Right lobe of liver (tissue), 6 donors: Measurements from ENCODE around the gene REM2. TPM values are rescaled to one million over a fixed set of nuclear protein-coding genes. Genes with fewer than 3 reads are reported as not detected.
"Not testable (repeated sequence)": the region's sequence is repeated elsewhere in the genome, so short reads cannot be mapped to it uniquely, and the experiment has no call there.

Source experiments
- ATAC-seq, 4 donors: fragments of 200-7000 bp; cut with Tn5 transposase; one replicate each; pipeline ENCODE4 v1.9.1; 2020; ENCODE audit warnings: mild to moderate bottlenecking in 4 of 4, moderate library complexity in 4 of 4
- DNase-seq, 3 donors: peaks; one replicate each; pipeline ENCODE4 v3.0.0-alpha.2; 2020
- H3K27ac ChIP-seq, 3 donors: fragments of 200-600 bp; one replicate each; pipeline ENCODE4 v1.8.0; 2022
- H3K27me3 ChIP-seq, 2 donors: fragments of 200-600 bp; one replicate each; pipeline ENCODE4 v1.8.0; 2022
- H3K36me3 ChIP-seq, 4 donors: fragments of 200-600 bp; sonication (generic) in 1 of 4; one replicate each; pipeline versions ENCODE4 v1.5.1 to v1.8.0; 2017 to 2022; ENCODE audit warnings: control low read depth in 1 of 4
- H3K4me1 ChIP-seq, 4 donors: fragments of 200-600 bp; sonication (generic) in 1 of 4; one replicate each; pipeline versions ENCODE4 v1.5.1 to v1.8.0; 2017 to 2022; ENCODE audit warnings: control low read depth in 1 of 4
- H3K4me3 ChIP-seq, 3 donors: fragments of 200-600 bp; one replicate each; pipeline ENCODE4 v1.8.0; 2022
- H3K9me3 ChIP-seq, 4 donors: fragments of 200-600 bp; sonication (generic) in 1 of 4; one replicate each; pipeline versions ENCODE4 v1.5.1 to v1.8.0; 2017 to 2022; ENCODE audit warnings: control low read depth in 1 of 4
- POLR2A ChIP-seq: fragments of 450-650 bp; IDR thresholded peaks from one replicate; pipeline ENCODE4 v1.6.1; 2017; ENCODE audit warnings: antibody characterized with exemption, mild to moderate bottlenecking
- WGBS: methylation state at CpG from one replicate; pipeline ENCODE4 v1.1.6; 2018; ENCODE audit warnings: low coverage, low lambda C conversion rate; ENCODE audit not compliant: insufficient coverage; ENCODE audit errors: missing lambda C conversion rate; 5-methylcytosine and 5-hydroxymethylcytosine counted together
- intact Hi-C, 2 donors: fragments of 100-400 bp; cut with DNase I; formaldehyde crosslinking; loops; one replicate each; pipeline versions ENCODE4 v1.11.2 to v1.14.1; 2022
- total RNA-seq, 6 experiments: library from RNA; depleted of rRNA in 2 of 6; stranded (reverse); fragments of >200 nt in 2 of 6; fragmentation: NEBNext Ultra II Directional in 3 of 6; extraction: Animal tissue kit (Norgen Biotek cat#: 25700) in 3 of 6; gene quantifications; one replicate each; pipeline versions ENCODE4 v1.1.0 to v1.2.4, GENCODE V29; 2016 to 2023
- TF ChIP-seq, protein P1 (sequence below), 4 donors: fragments of 200-600 bp in 3 of 4; fragments of 450-650 bp in 1 of 4; IDR thresholded peaks; one replicate each; pipeline versions ENCODE4 v1.5.1 to v1.8.0; 2016 to 2022; ENCODE audit warnings: antibody characterized with exemption in 4 of 4, mild to moderate bottlenecking in 2 of 4
- donor health status: DM: no; HTN: yes; CAD: no.
- donor health status: DM: no; HTN: no; CAD: no.
- donor health status: DM: no; HTN: no; CAD: no.
- donor health status: DM: no; HTN: yes; CAD: no.
- donor health status: DM: no; HTN: yes; CAD: no.

Gene REM2
- total RNA-seq, 6 experiments from 2014 or later, result 0.10 to 0.12 TPM; not detected in 4

DNA sequence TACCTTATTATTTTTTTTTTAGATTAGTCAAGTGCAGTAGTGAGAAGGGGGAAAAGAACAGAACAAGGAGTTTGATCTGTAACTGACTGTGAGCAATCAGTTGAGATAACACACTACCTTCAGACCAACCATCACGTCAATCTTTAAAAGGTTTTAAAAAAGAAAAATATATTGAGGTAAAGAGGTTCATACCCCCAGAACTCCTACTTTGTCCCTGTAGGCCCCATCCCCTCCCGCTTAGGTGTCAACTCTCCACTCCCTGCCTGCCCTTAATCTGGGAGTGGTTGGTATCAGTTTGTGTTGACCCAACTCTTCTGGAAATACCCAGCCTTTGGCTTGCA lies 30.5 kb upstream of the REM2 start:
- ATAC-seq (no peak), DNase-seq (no peak)
- Histone ChIP-seq H3K9me3 (no peaks in the 10 kb centered on the region), H3K36me3 (no peaks in the 10 kb centered on the region), H3K4me1 (no peaks in the 10 kb centered on the region), H3K27me3 (no peaks in the 10 kb centered on the region), H3K4me3 (no peak overlapping the region), H3K27ac (peak overlapping the region; percentile 63 to 74 (median 72))
- TF ChIP-seq, protein P1, sequence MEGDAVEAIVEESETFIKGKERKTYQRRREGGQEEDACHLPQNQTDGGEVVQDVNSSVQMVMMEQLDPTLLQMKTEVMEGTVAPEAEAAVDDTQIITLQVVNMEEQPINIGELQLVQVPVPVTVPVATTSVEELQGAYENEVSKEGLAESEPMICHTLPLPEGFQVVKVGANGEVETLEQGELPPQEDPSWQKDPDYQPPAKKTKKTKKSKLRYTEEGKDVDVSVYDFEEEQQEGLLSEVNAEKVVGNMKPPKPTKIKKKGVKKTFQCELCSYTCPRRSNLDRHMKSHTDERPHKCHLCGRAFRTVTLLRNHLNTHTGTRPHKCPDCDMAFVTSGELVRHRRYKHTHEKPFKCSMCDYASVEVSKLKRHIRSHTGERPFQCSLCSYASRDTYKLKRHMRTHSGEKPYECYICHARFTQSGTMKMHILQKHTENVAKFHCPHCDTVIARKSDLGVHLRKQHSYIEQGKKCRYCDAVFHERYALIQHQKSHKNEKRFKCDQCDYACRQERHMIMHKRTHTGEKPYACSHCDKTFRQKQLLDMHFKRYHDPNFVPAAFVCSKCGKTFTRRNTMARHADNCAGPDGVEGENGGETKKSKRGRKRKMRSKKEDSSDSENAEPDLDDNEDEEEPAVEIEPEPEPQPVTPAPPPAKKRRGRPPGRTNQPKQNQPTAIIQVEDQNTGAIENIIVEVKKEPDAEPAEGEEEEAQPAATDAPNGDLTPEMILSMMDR (IDR thresholded peaks at IDR 0.05), result no peak
- WGBS, result 35% methylated on average over 2 of the region's 2 CpGs
- intact Hi-C loops, result no loop called here

DNA sequence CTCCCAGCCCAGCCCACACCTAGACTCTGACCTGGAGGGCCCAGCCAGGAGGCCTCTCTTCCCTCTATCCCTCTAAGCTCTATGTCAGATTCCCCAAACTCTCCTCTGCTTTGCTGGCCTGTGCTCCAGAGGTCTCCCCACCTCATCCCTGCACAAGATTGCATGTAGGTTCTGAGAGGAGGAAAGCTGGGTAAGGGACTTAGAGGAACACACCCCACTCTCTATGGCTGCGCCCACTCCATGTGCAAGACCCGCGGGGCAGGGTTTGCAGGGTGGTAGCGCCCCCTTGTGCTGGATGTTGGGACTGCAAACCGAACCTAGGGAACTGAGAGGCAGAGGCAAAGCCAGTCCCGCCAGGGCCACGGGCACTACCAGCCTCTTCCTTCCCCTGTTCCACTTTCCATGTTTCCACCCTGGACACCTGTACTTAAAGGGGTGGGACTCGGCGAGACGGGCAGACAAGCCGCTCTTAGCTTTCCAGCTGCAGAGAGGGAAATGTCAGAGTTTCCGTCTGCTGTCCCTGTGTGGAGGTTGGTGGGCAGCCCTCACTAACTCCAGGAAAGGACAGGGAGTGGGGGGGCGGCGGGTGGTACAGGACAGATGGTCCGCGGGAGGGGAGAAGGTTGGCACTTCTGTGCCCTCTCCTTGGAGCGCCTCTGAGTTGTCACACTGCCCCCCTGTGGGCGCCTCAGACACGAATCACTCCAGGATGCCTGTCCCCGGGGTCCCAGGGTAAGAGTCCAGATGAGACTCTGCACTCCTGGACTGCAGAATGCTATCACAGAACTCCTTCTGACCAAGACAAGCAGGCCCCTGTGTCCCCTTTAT lies 29.9 kb upstream of the REM2 start:
- ATAC-seq, result peak; percentile 87 to 94 (median 94)
- Histone ChIP-seq H3K4me3 (peak overlapping the region; percentile 41 to 58 (median 46)), H3K9me3 (no peaks in the 10 kb centered on the region), H3K27ac (peak overlapping the region; percentile 63 to 74 (median 72)), H3K27me3 (no peaks in the 10 kb centered on the region), H3K36me3 (no peaks in the 10 kb centered on the region), H3K4me1 (no peaks in the 10 kb centered on the region)
- WGBS, result 0% methylated on average over 12 of the region's 20 CpGs
- TF ChIP-seq POLR2A, result no peak
- TF ChIP-seq, protein P1 (IDR thresholded peaks at IDR 0.05), result peak; percentile 83 to 98 (median 90)
- DNase-seq, result peak; percentile 87 to 90 (median 88)
- intact Hi-C loops, result no loop called here

DNA sequence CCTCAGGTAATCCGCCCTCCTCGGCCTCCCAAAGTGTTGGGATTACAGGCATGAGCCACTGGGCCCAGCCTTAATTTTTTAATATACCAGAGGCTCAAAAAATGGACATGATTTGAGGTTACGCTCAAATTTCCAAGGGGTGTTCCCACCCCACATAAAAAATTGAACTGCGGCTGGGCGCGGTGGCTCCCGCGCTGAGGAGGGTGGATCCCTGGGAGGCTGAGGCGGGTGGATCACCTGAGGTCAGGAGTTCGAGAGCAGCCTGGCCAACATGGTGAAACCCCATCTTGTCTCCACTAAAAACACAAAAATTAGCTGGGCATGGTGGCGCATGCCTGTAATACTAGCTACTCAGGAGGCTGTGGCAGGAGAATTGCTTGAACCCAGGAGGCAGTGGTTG lies 28.7 kb upstream of the REM2 start:
- H3K9me3 ChIP-seq, H3K27ac ChIP-seq, H3K27me3 ChIP-seq, H3K36me3 ChIP-seq, H3K4me3 ChIP-seq, intact Hi-C loops, H3K4me1 ChIP-seq, ATAC-seq: not testable (repeated sequence)
- DNase-seq, result peak in 1 of 3 donors; percentile 35
- 93% methylated on average over 10 of the region's 11 CpGs for WGBS

DNA sequence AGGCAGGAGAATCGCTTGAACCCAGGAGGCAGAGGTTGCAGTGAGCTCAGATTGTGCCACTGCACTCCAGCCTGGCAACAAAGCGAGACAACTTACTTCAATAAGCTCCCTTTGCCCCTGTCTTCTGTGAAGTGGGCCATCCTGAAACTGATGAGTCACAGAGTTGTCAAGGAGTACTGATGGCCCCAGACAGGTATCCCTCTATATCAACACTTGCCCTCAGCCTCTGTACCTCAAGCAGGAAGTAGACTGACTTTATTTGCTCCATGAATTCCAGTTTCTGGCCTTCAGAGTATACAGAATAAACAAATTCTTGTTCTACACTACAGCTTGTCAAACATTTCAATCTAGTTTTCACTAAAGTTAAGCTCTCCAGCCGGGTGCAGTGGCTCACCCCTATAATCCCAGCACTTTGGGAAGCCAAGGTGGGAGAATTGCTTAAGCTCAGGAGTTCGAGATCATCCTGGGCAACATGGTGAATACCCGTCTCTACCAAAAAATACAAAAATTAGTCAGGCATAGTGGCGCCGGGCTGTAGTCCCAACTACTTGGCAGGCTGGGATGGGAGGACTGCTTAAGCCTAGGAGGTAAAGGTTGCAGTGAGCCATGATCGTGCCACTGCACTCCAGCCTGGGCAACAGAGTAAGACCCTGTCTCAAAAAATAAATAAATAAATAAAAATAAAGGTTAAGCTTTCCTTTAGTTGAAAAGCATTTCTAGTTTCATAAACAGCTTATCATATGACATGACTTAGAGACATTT lies 27.9 kb upstream of the REM2 start:
- DNase-seq (no peak), ATAC-seq (no peak)
- Histone ChIP-seq H3K36me3 (no peaks in the 10 kb centered on the region), H3K4me1 (no peaks in the 10 kb centered on the region), H3K9me3 (no peaks in the 10 kb centered on the region), H3K4me3 (no peak overlapping the region), H3K27ac (no peak overlapping the region), H3K27me3 (no peaks in the 10 kb centered on the region)
- WGBS, result 84% methylated on average over 6 of the region's 8 CpGs
- TF ChIP-seq, protein P1 (IDR thresholded peaks at IDR 0.05), result no peak
- TF ChIP-seq POLR2A, result no peak
- intact Hi-C loops, result no loop called here

DNA sequence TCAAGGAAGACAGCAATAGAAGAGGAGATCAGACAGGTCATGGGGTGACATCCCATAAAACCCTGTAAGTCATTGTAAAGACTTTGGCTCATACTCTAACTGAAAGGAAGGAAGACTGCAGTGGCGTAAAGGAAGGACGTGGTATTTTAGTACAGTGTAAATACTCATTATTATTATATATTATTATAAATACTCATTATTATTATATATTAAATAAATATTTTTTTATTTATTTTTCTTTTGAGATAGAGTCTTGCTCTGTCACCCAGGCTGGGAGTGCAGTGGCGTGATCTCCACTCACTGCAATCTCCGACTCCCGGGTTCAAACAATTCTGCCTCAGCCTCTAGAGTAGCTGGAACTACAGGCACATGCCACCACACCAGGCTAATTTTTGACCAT lies 26.6 kb upstream of the REM2 start:
- WGBS, result 88% methylated on average over 5 of the region's 5 CpGs
- Histone ChIP-seq H3K27me3 (no peaks in the 10 kb centered on the region), H3K9me3 (no peaks in the 10 kb centered on the region), H3K27ac (no peak overlapping the region), H3K4me1 (no peaks in the 10 kb centered on the region), H3K4me3 (no peak overlapping the region), H3K36me3 (no peaks in the 10 kb centered on the region)
- intact Hi-C loops, result no loop called here
- ATAC-seq, result no peak
- TF ChIP-seq, protein P1 (IDR thresholded peaks at IDR 0.05), result no peak
- TF ChIP-seq POLR2A, result no peak
- peak in 1 of 3 donors; percentile 1 for DNase-seq

DNA sequence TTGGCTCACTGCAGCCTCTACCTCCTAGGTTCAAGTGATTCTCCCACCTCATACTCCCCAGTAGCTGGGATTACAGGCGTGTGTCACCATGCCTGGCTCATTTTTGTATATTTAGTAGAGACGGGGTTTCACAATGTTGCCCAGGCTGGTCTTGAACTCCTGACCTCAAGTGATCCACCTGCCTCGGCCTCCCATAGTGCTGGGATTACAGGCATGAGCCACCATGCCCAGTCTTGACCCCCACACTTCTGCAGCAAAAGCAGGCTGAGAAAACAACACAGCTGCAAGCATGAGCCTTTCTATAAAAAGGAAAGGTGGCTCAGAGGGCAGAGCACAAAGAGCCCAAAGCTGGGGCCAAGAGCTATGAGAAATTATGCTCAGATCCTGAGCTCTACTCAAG lies 22.6 kb upstream of the REM2 start:
- H3K4me1 ChIP-seq, intact Hi-C loops, H3K4me3 ChIP-seq, H3K9me3 ChIP-seq, H3K36me3 ChIP-seq, H3K27ac ChIP-seq, ATAC-seq, H3K27me3 ChIP-seq: not testable (repeated sequence)
- WGBS, result 76% methylated on average over 2 of the region's 3 CpGs
- DNase-seq, result peak in 1 of 3 donors; percentile 4
